ENCODE measurements around the gene PLK5. TPM values are rescaled to one million over a fixed set of nuclear protein-coding genes. Genes with fewer than 3 reads are reported as not detected.

Gene PLK5
- total RNA-seq, 1 donor, result not detected

DNA sequence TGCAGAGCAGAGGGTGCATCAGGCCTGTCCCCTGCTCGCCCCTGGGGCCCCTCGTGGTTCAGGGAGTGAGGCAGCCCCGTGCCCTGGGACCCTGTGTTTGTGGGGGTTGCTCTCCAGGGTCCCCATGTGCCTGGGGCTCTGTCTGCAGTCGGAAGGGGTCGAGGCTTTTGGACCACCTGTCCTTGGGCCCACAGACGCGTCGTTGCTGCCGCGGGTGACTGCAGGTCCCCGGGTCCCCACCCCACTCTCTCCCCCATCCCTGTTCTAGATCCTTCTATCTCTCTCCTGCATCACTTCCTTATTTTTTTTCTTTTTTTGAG, 35.6 kb upstream of the PLK5 start:
- TF ChIP-seq, protein P1, sequence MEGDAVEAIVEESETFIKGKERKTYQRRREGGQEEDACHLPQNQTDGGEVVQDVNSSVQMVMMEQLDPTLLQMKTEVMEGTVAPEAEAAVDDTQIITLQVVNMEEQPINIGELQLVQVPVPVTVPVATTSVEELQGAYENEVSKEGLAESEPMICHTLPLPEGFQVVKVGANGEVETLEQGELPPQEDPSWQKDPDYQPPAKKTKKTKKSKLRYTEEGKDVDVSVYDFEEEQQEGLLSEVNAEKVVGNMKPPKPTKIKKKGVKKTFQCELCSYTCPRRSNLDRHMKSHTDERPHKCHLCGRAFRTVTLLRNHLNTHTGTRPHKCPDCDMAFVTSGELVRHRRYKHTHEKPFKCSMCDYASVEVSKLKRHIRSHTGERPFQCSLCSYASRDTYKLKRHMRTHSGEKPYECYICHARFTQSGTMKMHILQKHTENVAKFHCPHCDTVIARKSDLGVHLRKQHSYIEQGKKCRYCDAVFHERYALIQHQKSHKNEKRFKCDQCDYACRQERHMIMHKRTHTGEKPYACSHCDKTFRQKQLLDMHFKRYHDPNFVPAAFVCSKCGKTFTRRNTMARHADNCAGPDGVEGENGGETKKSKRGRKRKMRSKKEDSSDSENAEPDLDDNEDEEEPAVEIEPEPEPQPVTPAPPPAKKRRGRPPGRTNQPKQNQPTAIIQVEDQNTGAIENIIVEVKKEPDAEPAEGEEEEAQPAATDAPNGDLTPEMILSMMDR (IDR thresholded peaks at IDR 0.05; ENCODE audit: insufficient read depth, low read length), result no peak
- H3K4me3 ChIP-seq (ENCODE audit: low read depth, low read length), result no peak overlapping the region
- no peak for DNase-seq (ENCODE audit: low read depth)

DNA sequence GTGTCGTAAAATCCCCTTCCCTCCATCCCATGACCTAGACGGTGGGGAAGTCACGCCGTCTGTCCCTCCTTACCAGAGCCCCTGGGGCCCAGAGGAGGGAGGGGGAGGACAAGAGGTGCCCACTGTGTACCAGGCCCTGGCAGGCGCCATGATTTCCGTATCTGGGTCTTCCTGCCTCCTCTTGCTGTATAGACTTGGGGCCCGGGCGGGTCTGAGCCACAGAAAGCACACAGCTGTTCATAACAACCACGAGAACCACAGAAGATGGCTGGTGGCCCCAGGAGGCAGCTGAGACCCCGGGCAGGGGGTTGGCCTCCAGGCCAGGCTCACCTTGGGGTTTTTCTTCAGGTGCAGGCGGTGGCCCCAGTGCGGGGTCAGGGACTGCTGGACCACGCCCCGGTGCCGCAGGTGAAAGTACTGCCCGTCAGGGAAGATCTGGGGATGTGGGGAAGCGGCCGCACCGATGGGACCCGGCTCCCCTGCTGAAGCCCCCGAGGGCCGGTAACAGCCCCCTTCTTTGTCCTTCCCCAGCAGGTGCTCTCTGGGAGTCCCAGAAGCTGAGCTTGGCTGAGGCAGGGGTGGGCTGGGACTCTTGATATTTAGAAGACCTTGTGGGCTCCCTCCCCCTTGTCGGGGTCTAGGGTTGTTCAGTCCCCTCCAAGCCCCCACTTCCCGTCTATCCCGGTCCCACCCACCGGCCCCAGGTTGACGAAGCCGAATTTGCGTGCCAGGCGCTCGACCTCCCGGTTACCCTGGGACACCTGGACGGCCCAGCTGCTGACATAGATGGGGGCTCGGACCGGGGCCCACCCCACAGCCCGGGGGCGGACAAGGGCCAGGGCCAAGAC, 34.2 kb upstream of the PLK5 start:
- TF ChIP-seq, protein P1 (IDR thresholded peaks at IDR 0.05; ENCODE audit: insufficient read depth, low read length), result no peak
- no peak for DNase-seq (ENCODE audit: low read depth)
- H3K4me3 ChIP-seq (ENCODE audit: low read depth, low read length), result peak overlapping the region; percentile 74

DNA sequence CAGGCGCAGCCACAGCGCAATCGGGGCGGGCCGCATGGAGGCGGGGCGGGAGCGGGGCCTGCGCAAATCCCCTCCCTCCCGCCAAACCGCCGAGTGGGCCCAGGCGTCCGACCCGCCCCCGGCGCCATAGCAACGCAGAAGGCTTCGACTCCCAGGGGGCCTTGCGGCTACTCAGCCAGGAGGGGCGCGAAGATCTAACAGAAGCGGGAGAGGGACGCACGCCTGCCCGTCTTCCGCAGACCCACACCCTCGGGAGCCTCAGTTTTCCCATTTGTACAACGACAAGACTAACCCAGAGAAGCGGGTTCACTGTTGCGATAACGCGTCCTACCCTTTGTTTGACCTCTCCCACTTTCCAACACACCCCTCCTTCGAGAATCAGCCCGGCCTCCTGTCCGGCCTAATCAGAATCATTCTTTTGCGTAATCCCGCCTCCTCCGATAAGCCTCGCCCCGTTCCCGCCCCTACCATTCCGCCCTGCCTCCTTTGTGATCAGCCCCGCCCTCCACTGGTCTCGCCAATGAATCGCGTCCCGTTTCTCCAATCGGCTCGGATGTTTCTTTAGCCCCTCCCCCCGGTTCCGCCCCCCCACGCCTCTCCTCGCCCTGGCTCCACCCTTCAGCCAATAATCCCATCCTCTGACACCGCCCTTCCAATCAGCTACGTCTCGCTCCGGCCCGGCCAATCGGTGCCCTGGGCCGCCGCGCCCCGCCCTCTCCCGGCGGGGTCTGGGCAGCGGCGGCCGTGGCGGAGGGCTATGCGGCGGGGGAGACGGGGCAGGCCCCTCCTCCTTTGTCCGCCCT, 33.4 kb upstream of the PLK5 start, which contains the start of gene PCSK4:
Gene PCSK4 (minus strand): TSS at position 40 of the 803 bp plus-strand sequence. CDS start 4 bp downstream, at position 36.
- TF ChIP-seq, protein P1 (IDR thresholded peaks at IDR 0.05; ENCODE audit: insufficient read depth, low read length), result no peak
- H3K4me3 ChIP-seq (ENCODE audit: low read depth, low read length), result peak within 1 kb of the TSS; percentile 74
- DNase-seq (ENCODE audit: low read depth), result peak; percentile 99

DNA sequence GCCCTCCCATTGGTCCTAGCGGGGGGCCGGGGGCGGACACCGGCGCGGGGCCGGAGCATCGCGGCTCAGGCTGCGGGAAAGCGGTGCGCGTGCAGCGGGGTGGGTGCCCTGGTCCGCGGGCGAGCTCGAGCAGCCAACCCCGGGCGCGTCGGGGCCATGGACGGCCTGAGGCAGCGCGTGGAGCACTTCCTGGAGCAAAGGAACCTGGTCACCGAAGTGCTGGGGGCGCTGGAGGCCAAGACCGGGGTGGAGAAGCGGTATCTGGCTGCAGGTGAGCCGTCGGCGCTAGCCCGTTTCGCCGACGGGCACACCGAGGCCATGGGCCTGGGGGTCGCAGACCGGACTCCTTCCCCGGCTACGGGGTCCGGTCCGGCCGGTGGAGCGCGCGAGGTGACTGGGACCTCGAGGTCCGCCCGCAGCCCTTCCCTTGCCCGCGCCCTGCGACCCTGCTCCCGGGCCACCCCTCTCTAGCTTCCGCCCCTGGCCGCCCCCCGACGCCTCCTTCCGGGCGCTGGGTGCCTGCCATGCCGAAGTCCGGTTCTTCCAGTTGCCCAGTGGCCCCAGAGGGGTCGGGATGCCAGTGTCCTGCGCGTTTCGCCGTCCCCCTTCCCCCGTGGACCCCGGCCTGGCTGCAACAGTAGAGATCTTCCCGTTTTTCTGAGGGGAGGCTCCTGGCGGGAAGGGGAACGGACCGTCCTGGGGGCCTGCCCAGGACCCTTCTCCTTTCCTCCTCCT, 32.6 kb upstream of the PLK5 start, which contains the start of gene REEP6:
Gene REEP6 (plus strand): TSS at position 68 of the 735 bp plus-strand sequence. CDS start 89 bp downstream, at position 157.
- peak within 1 kb of the TSS; percentile 74 for H3K4me3 ChIP-seq (ENCODE audit: low read depth, low read length)
- TF ChIP-seq, protein P1 (IDR thresholded peaks at IDR 0.05; ENCODE audit: insufficient read depth, low read length), result no peak
- DNase-seq (ENCODE audit: low read depth), result no peak

DNA sequence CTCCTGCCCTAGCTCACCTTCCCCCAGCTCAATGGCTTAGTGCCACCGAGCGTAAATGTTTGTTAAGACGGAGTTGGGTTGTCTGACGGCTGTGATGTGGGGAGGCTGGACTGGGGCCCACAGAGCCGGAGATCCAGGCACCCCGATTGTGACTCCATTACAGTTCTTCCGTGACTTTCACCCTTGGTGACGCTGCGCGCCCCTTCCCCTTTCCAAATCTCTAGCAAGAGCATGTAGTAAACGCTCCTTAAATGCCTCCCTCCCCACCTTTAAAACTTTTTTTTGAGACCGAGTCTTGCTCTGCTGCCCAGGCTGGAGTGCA, 32.1 kb upstream of the PLK5 start:
- no peak overlapping the region for H3K4me3 ChIP-seq (ENCODE audit: low read depth, low read length)
- DNase-seq (ENCODE audit: low read depth), result no peak
- TF ChIP-seq, protein P1 (IDR thresholded peaks at IDR 0.05; ENCODE audit: insufficient read depth, low read length), result no peak

DNA sequence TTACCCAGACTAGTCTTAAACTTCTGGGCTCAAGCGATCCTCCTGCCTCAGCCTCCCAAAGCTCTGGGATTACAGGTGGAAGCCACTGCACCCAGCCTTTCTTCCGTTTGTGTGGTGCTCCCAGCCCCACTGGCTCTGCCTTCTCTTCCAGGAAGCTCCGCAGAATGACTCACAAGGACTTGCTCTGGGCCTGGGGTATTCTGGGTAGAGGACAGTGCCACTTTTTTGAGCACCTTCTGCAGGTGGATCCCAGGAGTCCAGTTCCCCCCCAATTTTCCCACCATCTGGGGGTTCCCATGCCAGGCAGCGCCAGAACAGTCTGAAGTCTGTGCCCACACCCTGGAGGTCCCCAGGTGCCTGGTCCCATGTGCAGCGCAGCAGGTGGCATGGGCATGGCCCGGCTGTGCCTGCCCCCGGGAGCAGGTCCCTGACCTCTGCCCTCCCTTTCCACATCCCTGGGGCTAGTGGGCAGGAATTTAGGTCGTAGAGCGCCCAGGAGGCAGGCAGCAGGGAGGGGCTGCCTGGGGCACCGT, 31.3 kb upstream of the PLK5 start:
- TF ChIP-seq, protein P1 (IDR thresholded peaks at IDR 0.05; ENCODE audit: insufficient read depth, low read length), result no peak
- DNase-seq (ENCODE audit: low read depth), result no peak
- H3K4me3 ChIP-seq (ENCODE audit: low read depth, low read length), result no peak overlapping the region

All from fibroblast of the aortic adventitia (primary cell).